ENCODE data around the gene TRIM31. TPM values are rescaled to one million over a fixed set of nuclear protein-coding genes. Genes with fewer than 3 reads are reported as not detected.

Gene TRIM31
- total RNA-seq, 1 experiment from 2014 or later, result not detected

DNA sequence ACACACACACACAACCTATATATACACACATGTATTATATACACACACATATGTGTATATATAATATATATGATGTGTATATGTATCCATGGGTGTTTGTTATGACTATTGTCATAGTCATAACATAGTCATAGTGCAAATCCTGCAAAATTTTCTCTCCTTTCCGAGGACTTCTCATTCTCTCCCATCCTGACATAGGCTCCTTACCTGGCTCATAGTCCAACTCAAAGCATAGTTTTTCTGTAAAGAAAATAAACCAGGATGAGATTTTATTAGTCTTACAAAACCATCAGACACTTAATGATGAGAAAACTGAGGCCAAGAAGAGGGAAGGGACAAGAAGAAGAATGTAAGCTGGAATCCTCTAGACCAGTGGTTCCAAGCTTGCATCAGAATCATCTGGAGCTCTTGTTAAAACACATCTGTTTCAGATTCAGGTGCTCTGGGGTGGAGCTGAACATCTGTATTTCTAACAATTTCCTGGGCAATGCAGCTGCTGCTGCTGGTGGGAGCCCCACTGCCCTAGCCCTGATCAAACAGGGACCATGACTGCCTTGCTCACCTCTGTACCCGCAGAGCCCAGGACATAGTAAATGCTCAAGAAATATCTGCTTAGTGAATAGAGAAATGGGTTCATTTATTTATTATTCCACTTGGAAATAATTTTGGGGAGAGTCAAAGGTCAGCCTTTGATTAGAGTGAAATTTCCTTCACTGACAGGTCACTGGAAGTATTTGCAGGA lies 42.8 kb upstream of the TRIM31 start:
- Histone ChIP-seq H3K27ac (ENCODE audit: insufficient read length, low read depth, low read length) (no peak overlapping the region), H4K91ac (ENCODE audit: insufficient read length, low read depth, low read length) (no peak overlapping the region)

More for the DNA sequence above, 42.8 kb upstream of the TRIM31 start:
- Histone ChIP-seq H2BK120ac (ENCODE audit: low read depth, low read length, poor library complexity, severe bottlenecking) (no peak overlapping the region), H3K9me3 (ENCODE audit: control insufficient read depth, low read depth, low read length) (no peaks in the 10 kb centered on the region), H3K14ac (ENCODE audit: insufficient read depth, low read length) (no peak overlapping the region), H3T11ph (ENCODE audit: low read length) (no peak overlapping the region), H3K4ac (ENCODE audit: low read depth, low read length) (no peak overlapping the region), H2BK20ac (ENCODE audit: low read depth, low read length, poor library complexity, severe bottlenecking) (no peak overlapping the region), H4K8ac (replicated peaks; ENCODE audit: insufficient read length, low read depth, low read length) (no peak overlapping the region), H2BK12ac (ENCODE audit: insufficient read length, low read depth, low read length) (no peak overlapping the region), H3K9ac (ENCODE audit: extremely low read depth, insufficient read length, low read length) (no peak overlapping the region), H4K5ac (ENCODE audit: insufficient read length, low read depth, low read length) (no peak overlapping the region), H3K23me2 (ENCODE audit: insufficient read length, low read depth, low read length, poor library complexity, severe bottlenecking) (no peaks in the 10 kb centered on the region), H3K4me2 (ENCODE audit: insufficient read depth, insufficient read length, low read length) (no peak overlapping the region), H3K4me1 (ENCODE audit: insufficient read depth, low read length) (no peaks in the 10 kb centered on the region), H2BK5ac (ENCODE audit: insufficient read length, low read length) (no peak overlapping the region), H3K79me1 (ENCODE audit: insufficient read depth, low read depth, low read length, poor library complexity, severe bottlenecking) (no peaks in the 10 kb centered on the region), H3K27me3 (ENCODE audit: insufficient read depth, low read length) (no peaks in the 10 kb centered on the region), H4K20me1 (ENCODE audit: control insufficient read depth, insufficient read depth, insufficient read length) (no peaks in the 10 kb centered on the region), H3K56ac (ENCODE audit: insufficient read length, low read depth, low read length) (no peak overlapping the region), H2AK5ac (ENCODE audit: insufficient read length, low read length) (no peak overlapping the region), H2AFZ (ENCODE audit: low read length) (no peak overlapping the region), H3K18ac (ENCODE audit: insufficient read length, low read depth, low read length) (no peak overlapping the region), H3K79me2 (ENCODE audit: insufficient read depth, low read length) (no peaks in the 10 kb centered on the region), H2BK15ac (ENCODE audit: low read depth, low read length) (no peak overlapping the region), H3K23ac (ENCODE audit: insufficient read length, low read depth, low read length) (no peak overlapping the region)
- DNase-seq, result no peak
- peaks cover 70% of the 10 kb centered on the region for H3K27me3 Mint-ChIP-seq (ENCODE audit: low read depth)
- no peak overlapping the region for H3K4me3 Mint-ChIP-seq
- peaks cover 2% of the 10 kb centered on the region in 2 experiments; a peak in 1 of 4 replicates for H3K4me1 Mint-ChIP-seq
- no peaks in the 10 kb centered on the region for H3K36me3 Mint-ChIP-seq (ENCODE audit: insufficient read depth in 1 of 3, low read depth in 3 of 3)
- TF ChIP-seq, protein P1, sequence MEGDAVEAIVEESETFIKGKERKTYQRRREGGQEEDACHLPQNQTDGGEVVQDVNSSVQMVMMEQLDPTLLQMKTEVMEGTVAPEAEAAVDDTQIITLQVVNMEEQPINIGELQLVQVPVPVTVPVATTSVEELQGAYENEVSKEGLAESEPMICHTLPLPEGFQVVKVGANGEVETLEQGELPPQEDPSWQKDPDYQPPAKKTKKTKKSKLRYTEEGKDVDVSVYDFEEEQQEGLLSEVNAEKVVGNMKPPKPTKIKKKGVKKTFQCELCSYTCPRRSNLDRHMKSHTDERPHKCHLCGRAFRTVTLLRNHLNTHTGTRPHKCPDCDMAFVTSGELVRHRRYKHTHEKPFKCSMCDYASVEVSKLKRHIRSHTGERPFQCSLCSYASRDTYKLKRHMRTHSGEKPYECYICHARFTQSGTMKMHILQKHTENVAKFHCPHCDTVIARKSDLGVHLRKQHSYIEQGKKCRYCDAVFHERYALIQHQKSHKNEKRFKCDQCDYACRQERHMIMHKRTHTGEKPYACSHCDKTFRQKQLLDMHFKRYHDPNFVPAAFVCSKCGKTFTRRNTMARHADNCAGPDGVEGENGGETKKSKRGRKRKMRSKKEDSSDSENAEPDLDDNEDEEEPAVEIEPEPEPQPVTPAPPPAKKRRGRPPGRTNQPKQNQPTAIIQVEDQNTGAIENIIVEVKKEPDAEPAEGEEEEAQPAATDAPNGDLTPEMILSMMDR (conservative IDR thresholded peaks at IDR 0.05), result no peak
- H3K27ac Mint-ChIP-seq, result no peak overlapping the region
- no peaks in the 10 kb centered on the region for H3K9me3 Mint-ChIP-seq
- no CpG with 5 or more reads among the region's 2 CpGs for WGBS (ENCODE audit: extremely low coverage, insufficient read length, low lambda C conversion rate)
